Activated CD8-positive, alpha-beta T cell treated with anti-CD3 and anti-CD28 coated beads, Interleukin-2, amount 10 ng/mL, durations not matched to agents 7 days and 5 days (primary cell): ENCODE results near the gene MPZL3. TPM values are rescaled to one million over a fixed set of nuclear protein-coding genes. Genes with fewer than 3 reads are reported as not detected.

ENCODE experiments used
- ATAC-seq: fragments of 150-1000 bp; cut with Tn5 transposase; one replicate; pipeline ENCODE4 v1.10.0; 2021; ENCODE audit warnings: moderate library complexity
- CTCF ChIA-PET: fragments of 350-600 bp; sonication (Branson Sonifier 250); formaldehyde crosslinking; loops from one replicate; lab custom pipeline; 2021; ENCODE audit warnings: antibody characterized with exemption; lab: Charles Lee
- POLR2A ChIA-PET: fragments of 350-600 bp; sonication (Branson Sonifier 250); formaldehyde crosslinking; loops from one replicate; lab custom pipeline; 2021; ENCODE audit warnings: antibody characterized with exemption; lab: Charles Lee
- DNase-seq: peaks from one replicate; pipeline ENCODE4 v3.0.0-alpha.2; 2020
- H3K27ac Mint-ChIP-seq: one replicate; pipeline ENCODE4 v1.8.0; 2021; ENCODE audit warnings: mild to moderate bottlenecking, mixed read lengths
- H3K27me3 Mint-ChIP-seq: one replicate; pipeline ENCODE4 v1.8.0; 2021; ENCODE audit warnings: low read depth, mixed read lengths
- H3K36me3 Mint-ChIP-seq: one replicate; pipeline ENCODE4 v1.8.0; 2021; ENCODE audit warnings: low read depth, mixed read lengths
- H3K4me1 Mint-ChIP-seq: one replicate; pipeline ENCODE4 v1.8.0; 2021; ENCODE audit warnings: low read depth, mixed read lengths
- H3K4me3 Mint-ChIP-seq: one replicate; pipeline ENCODE4 v1.8.0; 2021; ENCODE audit warnings: mild to moderate bottlenecking, mixed read lengths
- H3K9me3 Mint-ChIP-seq: one replicate; pipeline ENCODE4 v1.8.0; 2022; ENCODE audit warnings: mixed read lengths; ENCODE audit not compliant: insufficient read depth
- total RNA-seq, 2 experiments: library from RNA; stranded (reverse); gene quantifications; one replicate each; pipeline ENCODE4 v1.2.3, GENCODE V29; 2021

Gene MPZL3
- total RNA-seq, 2 experiments from 2014 or later: 19.6 to 20.0 TPM

GRCh38 chr11:118223570-118223969, 28.6 kb downstream of the MPZL3 start:
- DNase-seq (no peak), ATAC-seq (peak; percentile 1)
- H3K27ac Mint-ChIP-seq: peak overlapping the region; percentile 91
- CTCF ChIA-PET: interaction anchor here (1.2 to 8.4 kb wide), 5 partner anchors 10 to 25 kb away, joined by 3 to 88 read pairs (median 53); no protein-coding TSS in a partner anchor
- no peaks in the 10 kb centered on the region for H3K27me3 Mint-ChIP-seq
- peaks cover 40% of the 10 kb centered on the region for H3K4me1 Mint-ChIP-seq
- peaks cover 83% of the 10 kb centered on the region for H3K36me3 Mint-ChIP-seq
- POLR2A ChIA-PET: interaction anchor here (1.1 to 9.6 kb wide), 11 partner anchors 11 to 122 kb away, joined by 3 to 106 read pairs (median 17); partner anchors contain the start of genes CD3D, CD3G and MPZL3
- H3K4me3 Mint-ChIP-seq: peak overlapping the region; percentile 85
- H3K9me3 Mint-ChIP-seq: no peaks in the 10 kb centered on the region

GRCh38 chr11:118222437-118222836, 29.7 kb downstream of the MPZL3 start:
- Mint-ChIP-seq H3K27ac (peak overlapping the region; percentile 88), H3K36me3 (peaks cover 84% of the 10 kb centered on the region), H3K9me3 (no peaks in the 10 kb centered on the region), H3K27me3 (no peaks in the 10 kb centered on the region), H3K4me3 (peak overlapping the region; percentile 85), H3K4me1 (peaks cover 52% of the 10 kb centered on the region)
- DNase-seq (no peak), ATAC-seq (no peak)
- CTCF ChIA-PET: interaction anchor here (1.5 to 10.1 kb wide), 6 partner anchors 9 to 51 kb away, joined by 3 to 128 read pairs (median 18); partner anchors contain the start of gene MPZL3
- POLR2A ChIA-PET: interaction anchor here (0.6 to 10.6 kb wide), 8 partner anchors 8 to 120 kb away, joined by 3 to 101 read pairs (median 6); partner anchors contain the start of genes CD3D, CD3E and MPZL3

DNA sequence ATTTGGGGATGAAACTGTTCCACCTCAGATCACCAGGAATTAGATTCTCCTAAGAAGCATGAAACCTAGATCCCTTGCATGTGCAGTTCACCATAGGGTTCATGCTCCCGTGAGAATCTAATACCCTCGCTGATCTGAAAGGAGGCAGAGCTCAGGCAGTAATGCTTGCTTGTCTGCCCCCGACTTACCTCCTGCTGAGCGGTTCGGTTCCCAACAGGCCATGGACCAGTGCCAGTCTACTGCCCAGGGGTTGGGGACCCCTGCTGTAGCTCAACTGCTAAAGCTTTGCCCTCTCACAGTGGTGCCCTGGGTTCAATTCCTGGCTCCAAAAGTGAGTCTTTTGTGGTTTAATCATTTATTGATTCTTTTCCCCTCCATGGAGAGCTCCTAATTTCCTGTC, 30.7 kb downstream of the MPZL3 start:
- ATAC-seq (no peak), DNase-seq (peak; percentile 48)
- CTCF ChIA-PET: interaction anchor here (0.7 to 10.1 kb wide), 11 partner anchors 8 to 92 kb away, joined by 3 to 128 read pairs (median 4); partner anchors contain the start of gene MPZL3
- Mint-ChIP-seq H3K4me3 (peak overlapping the region; percentile 85), H3K9me3 (no peaks in the 10 kb centered on the region), H3K36me3 (peaks cover 86% of the 10 kb centered on the region), H3K4me1 (peaks cover 62% of the 10 kb centered on the region), H3K27ac (peak overlapping the region; percentile 81), H3K27me3 (no peaks in the 10 kb centered on the region)
- POLR2A ChIA-PET: interaction anchor here (0.7 to 10.6 kb wide), 7 partner anchors 13 to 117 kb away, joined by 3 to 101 read pairs (median 7); partner anchors contain the start of genes CD3E and MPZL3

- ChIA-PET CTCF (interaction anchor here (1.2 to 10.1 kb wide), 5 partner anchors 14 to 76 kb away, joined by 5 to 128 read pairs (median 6); partner anchors contain the start of gene MPZL3), POLR2A (interaction anchor here (0.7 to 10.6 kb wide), 5 partner anchors 10 to 140 kb away, joined by 3 to 101 read pairs (median 6); partner anchors contain the start of genes MPZL3 and UBE4A)
- ATAC-seq (no peak), DNase-seq (no peak)
- no peaks in the 10 kb centered on the region for H3K27me3 Mint-ChIP-seq
- no peaks in the 10 kb centered on the region for H3K9me3 Mint-ChIP-seq
- peaks cover 77% of the 10 kb centered on the region for H3K4me1 Mint-ChIP-seq
- peaks cover 77% of the 10 kb centered on the region for H3K36me3 Mint-ChIP-seq
- peak overlapping the region; percentile 81 for H3K27ac Mint-ChIP-seq
- H3K4me3 Mint-ChIP-seq: peak overlapping the region; percentile 85
Observed at GRCh38 chr11:118219732-118220131, 32.4 kb downstream of the MPZL3 start.

GRCh38 chr11:118219244-118219643, 32.9 kb downstream of the MPZL3 start:
- ATAC-seq (no peak), DNase-seq (no peak)
- ChIA-PET POLR2A (interaction anchor here (0.7 to 10.6 kb wide), 4 partner anchors 10 to 140 kb away, joined by 3 to 101 read pairs (median 46); partner anchors contain the start of gene UBE4A), CTCF (interaction anchor here (0.9 to 10.1 kb wide), 8 partner anchors 14 to 76 kb away, joined by 3 to 128 read pairs (median 5); partner anchors contain the start of gene MPZL3)
- Mint-ChIP-seq H3K27ac (peak overlapping the region; percentile 81), H3K4me3 (peak overlapping the region; percentile 85), H3K36me3 (peaks cover 79% of the 10 kb centered on the region), H3K9me3 (no peaks in the 10 kb centered on the region), H3K4me1 (peaks cover 82% of the 10 kb centered on the region), H3K27me3 (no peaks in the 10 kb centered on the region)

GRCh38 chr11:118217575-118217974, 34.6 kb downstream of the MPZL3 start:
- H3K36me3 Mint-ChIP-seq: peaks cover 81% of the 10 kb centered on the region
- ATAC-seq (peak; percentile 31), DNase-seq (no peak)
- no peaks in the 10 kb centered on the region for H3K9me3 Mint-ChIP-seq
- no peaks in the 10 kb centered on the region for H3K27me3 Mint-ChIP-seq
- POLR2A ChIA-PET: interaction anchor here (0.9 to 11.8 kb wide), 6 partner anchors 8 to 123 kb away, joined by 3 to 106 read pairs (median 10); partner anchors contain the start of genes JAML, MPZL2 and MPZL3
- peak overlapping the region; percentile 94 for H3K27ac Mint-ChIP-seq
- H3K4me3 Mint-ChIP-seq: peak overlapping the region; percentile 76
- CTCF ChIA-PET: interaction anchor here (0.6 to 10.1 kb wide), 6 partner anchors 12 to 181 kb away, joined by 3 to 128 read pairs (median 4); no protein-coding TSS in a partner anchor
- peaks cover 98% of the 10 kb centered on the region for H3K4me1 Mint-ChIP-seq

DNA sequence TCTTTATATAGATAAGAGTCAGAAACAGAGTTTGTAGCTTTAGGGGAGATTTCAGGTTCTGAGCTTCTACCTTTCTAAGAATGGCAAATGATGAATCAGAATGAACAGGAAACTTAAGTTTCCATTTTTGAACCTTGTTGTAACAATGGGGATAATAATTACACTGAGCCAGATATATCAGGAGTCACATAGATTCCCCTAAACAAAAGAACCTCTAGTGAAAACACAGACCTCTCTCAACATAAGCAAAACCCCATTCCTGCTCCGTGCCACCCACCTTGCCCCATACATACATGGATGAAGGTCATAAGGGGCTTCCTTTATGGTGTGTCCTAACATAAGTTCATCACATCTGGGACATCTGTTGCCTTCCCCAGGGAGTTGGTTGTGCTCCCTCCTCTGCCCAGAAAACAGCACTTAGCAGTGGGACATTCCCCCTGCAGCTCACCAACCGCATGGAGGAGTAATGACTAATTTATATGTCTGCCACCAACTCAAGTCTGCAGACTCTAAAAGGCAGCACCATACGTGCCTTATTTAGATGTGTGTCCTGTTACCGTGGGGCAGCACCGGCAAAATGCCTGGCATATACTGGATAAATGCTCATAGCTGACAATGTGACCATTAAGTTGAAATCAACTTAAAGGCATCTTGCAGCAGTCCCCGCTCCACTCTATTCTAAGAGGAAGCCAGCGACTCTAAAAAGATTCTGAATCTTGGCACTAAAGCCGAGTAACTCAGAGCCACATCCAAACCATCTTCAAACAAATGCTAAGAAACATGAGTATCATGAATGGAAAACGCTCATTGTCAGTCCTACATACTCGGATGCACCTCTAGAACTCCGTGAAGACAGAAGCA, 35.3 kb downstream of the MPZL3 start:
- Mint-ChIP-seq H3K9me3 (no peaks in the 10 kb centered on the region), H3K27ac (peak overlapping the region; percentile 94), H3K4me3 (peak overlapping the region; percentile 76), H3K36me3 (peaks cover 82% of the 10 kb centered on the region), H3K27me3 (no peaks in the 10 kb centered on the region), H3K4me1 (peaks cover 98% of the 10 kb centered on the region)
- ChIA-PET CTCF (interaction anchor here (0.6 to 10.1 kb wide), 17 partner anchors 7 to 146 kb away, joined by 3 to 128 read pairs (median 3); partner anchors contain the start of genes CD3D and JAML), POLR2A (interaction anchor here (0.6 to 11.8 kb wide), 11 partner anchors 9 to 123 kb away, joined by 3 to 106 read pairs (median 6); partner anchors contain the start of genes JAML, MPZL2 and MPZL3)
- DNase-seq (peak; percentile 56), ATAC-seq (peak; percentile 52)

DNA sequence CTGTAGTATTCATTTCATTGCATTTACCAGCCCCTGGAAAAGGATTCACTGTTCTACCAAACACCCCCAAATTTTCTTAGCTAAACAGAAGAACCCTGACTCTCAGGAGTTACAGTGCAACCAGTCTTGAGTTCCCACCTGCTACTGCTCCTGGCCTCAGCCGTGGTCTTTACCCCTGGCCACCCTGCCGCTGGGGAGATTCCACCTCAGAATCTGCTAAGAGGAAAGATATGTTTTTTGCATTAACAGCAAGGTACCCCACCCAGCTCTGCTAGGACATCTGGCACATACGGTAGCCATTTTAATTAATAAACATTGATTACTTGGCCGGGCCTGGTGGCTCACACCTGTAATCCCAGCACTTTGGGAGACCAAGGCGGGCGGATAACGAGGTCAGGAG, 36.4 kb downstream of the MPZL3 start:
- Mint-ChIP-seq H3K4me3 (peak overlapping the region; percentile 76), H3K9me3 (no peaks in the 10 kb centered on the region), H3K27ac (peak overlapping the region; percentile 94), H3K27me3 (no peaks in the 10 kb centered on the region), H3K4me1 (peaks cover 98% of the 10 kb centered on the region), H3K36me3 (peaks cover 83% of the 10 kb centered on the region)
- ATAC-seq: no peak
- no peak for DNase-seq
- ChIA-PET CTCF (interaction anchor here (1.0 to 10.1 kb wide), 13 partner anchors 8 to 126 kb away, joined by 3 to 128 read pairs (median 6); partner anchors contain the start of genes CD3D and JAML), POLR2A (interaction anchor here (0.8 to 11.8 kb wide), 9 partner anchors 10 to 129 kb away, joined by 3 to 106 read pairs (median 6); partner anchors contain the start of genes CD3G, JAML and MPZL3)

GRCh38 chr11:118215262-118215661, 36.9 kb downstream of the MPZL3 start:
- POLR2A ChIA-PET: interaction anchor here (0.8 to 11.8 kb wide), 8 partner anchors 10 to 129 kb away, joined by 3 to 106 read pairs (median 10); partner anchors contain the start of genes CD3G, JAML and MPZL3

DNA sequence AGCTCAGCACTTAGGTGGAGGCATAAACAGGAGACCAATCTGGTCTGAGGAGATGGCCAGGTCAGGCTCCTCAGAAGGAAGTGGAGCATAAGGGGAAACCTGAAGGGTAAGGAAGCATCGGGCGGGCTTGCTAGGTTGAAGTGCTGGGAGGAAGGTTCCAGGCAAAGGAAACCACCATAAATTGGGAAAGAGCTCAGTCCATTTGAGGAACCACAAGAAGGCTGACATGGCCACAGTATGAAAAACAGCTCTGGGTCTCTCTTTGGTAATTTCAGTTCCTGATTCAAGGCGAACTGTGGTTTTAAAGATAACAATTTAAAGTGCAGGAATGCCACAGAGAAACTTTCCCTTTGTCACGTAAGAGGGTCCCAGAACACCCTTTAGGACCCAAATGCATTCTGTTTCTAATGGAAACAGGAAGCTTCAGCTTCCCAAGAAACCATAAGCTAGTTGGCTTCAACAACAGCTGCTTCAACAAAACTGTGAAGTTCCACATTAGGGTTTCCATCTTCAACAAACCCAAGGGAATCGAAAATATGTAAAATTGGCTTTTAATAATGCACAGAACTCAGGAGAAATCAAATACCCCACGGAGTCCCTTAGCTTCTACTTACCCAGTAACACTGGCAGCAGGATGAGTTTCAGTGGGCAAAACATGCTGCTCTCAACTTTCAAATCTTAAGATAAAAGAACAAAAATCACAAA, 37.8 kb downstream of the MPZL3 start:
- no peak for ATAC-seq
- H3K27ac Mint-ChIP-seq: peak overlapping the region; percentile 94
- peaks cover 82% of the 10 kb centered on the region for H3K36me3 Mint-ChIP-seq
- peaks cover 95% of the 10 kb centered on the region for H3K4me1 Mint-ChIP-seq
- ChIA-PET CTCF (interaction anchor here (0.7 to 10.1 kb wide), 19 partner anchors 9 to 137 kb away, joined by 3 to 128 read pairs (median 4); partner anchors contain the start of genes CD3E, JAML, MPZL2 and MPZL3), POLR2A (interaction anchor here (0.6 to 11.8 kb wide), 11 partner anchors 8 to 576 kb away, joined by 3 to 106 read pairs (median 5); partner anchors contain the start of genes JAML and MPZL3)
- no peaks in the 10 kb centered on the region for H3K27me3 Mint-ChIP-seq
- DNase-seq: no peak
- H3K9me3 Mint-ChIP-seq: no peaks in the 10 kb centered on the region
- H3K4me3 Mint-ChIP-seq: peak overlapping the region; percentile 76

More at GRCh38 chr11:118215262-118215661, 36.9 kb downstream of the MPZL3 start:
- H3K9me3 Mint-ChIP-seq: no peaks in the 10 kb centered on the region
- peaks cover 85% of the 10 kb centered on the region for H3K36me3 Mint-ChIP-seq
- ATAC-seq (peak; percentile 66), DNase-seq (peak; percentile 66)
- CTCF ChIA-PET: interaction anchor here (0.9 to 10.1 kb wide), 13 partner anchors 9 to 136 kb away, joined by 3 to 128 read pairs (median 5); partner anchors contain the start of genes CD3E, JAML and MPZL3
- H3K27ac Mint-ChIP-seq: peak overlapping the region; percentile 94
- H3K4me1 Mint-ChIP-seq: peaks cover 99% of the 10 kb centered on the region
- H3K27me3 Mint-ChIP-seq: no peaks in the 10 kb centered on the region
- H3K4me3 Mint-ChIP-seq: peak overlapping the region; percentile 76
